Brain pericyte (primary cell): ENCODE results near the gene HLA-E.
A peak's percentile ranks its signal among the peaks of the same experiment; 100 is the strongest.
"Not testable (repeated sequence)": the region's sequence is repeated elsewhere in the genome, so short reads cannot be mapped to it uniquely, and the experiment has no call there.

Experiments
- DNase-seq: peaks from one replicate; pipeline ENCODE4 v3.0.0-alpha.2; 2012; ENCODE audit warnings: low read depth, low spot score

The HLA-E gene

GRCh38 chr6:30489081-30490025, at the start of gene HLA-E:
Gene HLA-E, plus strand, starts transcription at chr6:30489509. Its CDS starts 23 bp downstream, at chr6:30489532.
- peak; percentile 96 for DNase-seq

- no peak for DNase-seq
Observed at GRCh38 chr6:30441171-30441570, 48.1 kb upstream of the HLA-E start.

- no peak for DNase-seq
Observed at GRCh38 chr6:30443657-30444450, 45.5 kb upstream of the HLA-E start.

GRCh38 chr6:30444451-30444742, 44.9 kb upstream of the HLA-E start:
- no peak for DNase-seq

GRCh38 chr6:30446259-30446658, 43.0 kb upstream of the HLA-E start:
- no peak for DNase-seq

- no peak for DNase-seq
Observed at GRCh38 chr6:30447237-30447636, 42.1 kb upstream of the HLA-E start.

- DNase-seq: no peak
Observed at GRCh38 chr6:30450548-30450908, 38.8 kb upstream of the HLA-E start.

- peak; percentile 25 for DNase-seq
Observed at GRCh38 chr6:30450909-30451841, 38.1 kb upstream of the HLA-E start.

GRCh38 chr6:30452736-30453507, 36.4 kb upstream of the HLA-E start:
- no peak for DNase-seq

- DNase-seq: peak; percentile 26
Observed at GRCh38 chr6:30453508-30454116, 35.7 kb upstream of the HLA-E start.

GRCh38 chr6:30459145-30459544, 30.2 kb upstream of the HLA-E start:
- DNase-seq: no peak

GRCh38 chr6:30461055-30461454, 28.3 kb upstream of the HLA-E start:
- DNase-seq: no peak

- DNase-seq: no peak
Observed at GRCh38 chr6:30462482-30462881, 26.8 kb upstream of the HLA-E start.

GRCh38 chr6:30463242-30463641, 26.1 kb upstream of the HLA-E start:
- no peak for DNase-seq

- DNase-seq: no peak
Observed at GRCh38 chr6:30463651-30464618, 25.4 kb upstream of the HLA-E start.

- no peak for DNase-seq
Observed at GRCh38 chr6:30465595-30466306, 23.6 kb upstream of the HLA-E start.

- DNase-seq: no peak
Observed at GRCh38 chr6:30470968-30471367, 18.3 kb upstream of the HLA-E start.

GRCh38 chr6:30475116-30475515, 14.2 kb upstream of the HLA-E start:
- not testable (repeated sequence) for DNase-seq
